Ectodermal cell (in vitro differentiated cells): ENCODE data around the gene MORC2.

Source experiments
- H3K27ac ChIP-seq: 2 replicates; pipeline ENCODE4 v1.7.0; 2013; ENCODE audit warnings: mild to moderate bottlenecking, low read depth, low read length; ENCODE audit not compliant: insufficient read depth, poor library complexity, severe bottlenecking
- H3K27me3 ChIP-seq: 2 replicates; pipeline ENCODE4 v1.7.0; 2013; ENCODE audit warnings: mild to moderate bottlenecking, low read length; ENCODE audit not compliant: insufficient read depth, control insufficient read depth, poor library complexity, severe bottlenecking
- H3K36me3 ChIP-seq: one replicate; pipeline ENCODE4 v1.7.0; 2013; ENCODE audit warnings: low read length; ENCODE audit not compliant: control insufficient read depth, insufficient read depth
- H3K4me1 ChIP-seq: one replicate; pipeline ENCODE4 v1.7.0; 2013; ENCODE audit warnings: low read length; ENCODE audit not compliant: control insufficient read depth, insufficient read depth
- H3K4me3 ChIP-seq: 2 replicates; pipeline ENCODE4 v1.7.0; 2013; ENCODE audit warnings: low read depth, low read length, control low read depth; ENCODE audit not compliant: insufficient read depth
- H3K9me3 ChIP-seq: 2 replicates; pipeline ENCODE4 v1.7.0; 2013; ENCODE audit warnings: mild to moderate bottlenecking, low read length, moderate library complexity; ENCODE audit not compliant: control insufficient read depth
- WGBS, 2 experiments: methylation state at CpG; one replicate each; pipeline ENCODE4 v1.1.7; 2013; ENCODE audit warnings: missing lambda C conversion rate in 2 of 2; 5-methylcytosine and 5-hydroxymethylcytosine counted together

MORC2 gene

DNA sequence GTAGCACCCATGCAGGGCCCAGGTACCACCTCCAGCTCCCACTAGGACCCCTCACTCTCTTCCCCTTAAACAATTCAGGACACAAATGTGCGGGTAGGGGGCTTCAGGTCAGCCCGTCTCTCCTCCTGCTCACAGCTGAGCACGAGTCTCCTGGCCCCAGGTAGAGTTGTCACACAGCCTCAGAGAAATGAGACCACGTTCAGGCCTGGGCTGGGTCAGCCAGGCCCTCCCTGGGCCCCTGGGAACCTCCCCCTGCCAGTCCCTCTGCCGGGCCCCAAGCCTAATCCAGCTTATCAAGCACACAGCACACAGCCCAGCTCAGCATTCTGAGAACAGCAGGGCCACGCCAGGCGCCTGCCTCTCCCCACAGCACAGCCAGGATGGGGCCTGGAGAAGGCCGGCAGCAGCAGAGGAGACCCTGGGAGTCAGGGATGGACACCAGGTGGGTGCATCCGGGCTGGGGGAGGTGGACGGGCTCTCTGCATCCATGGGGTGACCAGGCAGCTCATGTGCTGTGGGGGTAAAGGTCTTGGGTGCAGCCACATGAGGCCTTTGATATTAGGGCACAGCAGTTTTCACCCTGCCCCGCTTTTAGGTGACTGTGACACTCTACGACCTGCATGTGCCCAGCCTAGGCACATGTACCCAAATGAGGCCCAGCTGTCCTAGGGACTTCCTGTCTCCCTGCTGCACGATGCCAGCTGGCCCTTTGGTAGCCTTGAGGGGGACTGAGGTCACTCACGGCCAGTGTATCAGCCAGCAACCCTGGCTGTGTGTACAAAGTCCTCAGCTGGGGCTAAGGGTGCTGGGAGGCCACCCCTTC, 87.0 kb downstream of the MORC2 start:
- no peaks in the 10 kb centered on the region for H3K36me3 ChIP-seq
- no peak overlapping the region for H3K27ac ChIP-seq
- H3K27me3 ChIP-seq: no peaks in the 10 kb centered on the region
- no peak overlapping the region for H3K4me3 ChIP-seq
- no peaks in the 10 kb centered on the region for H3K9me3 ChIP-seq
- 71% methylated on average over 14 of the region's 14 CpGs for WGBS, 2 experiments
- peaks cover 16% of the 10 kb centered on the region for H3K4me1 ChIP-seq

DNA sequence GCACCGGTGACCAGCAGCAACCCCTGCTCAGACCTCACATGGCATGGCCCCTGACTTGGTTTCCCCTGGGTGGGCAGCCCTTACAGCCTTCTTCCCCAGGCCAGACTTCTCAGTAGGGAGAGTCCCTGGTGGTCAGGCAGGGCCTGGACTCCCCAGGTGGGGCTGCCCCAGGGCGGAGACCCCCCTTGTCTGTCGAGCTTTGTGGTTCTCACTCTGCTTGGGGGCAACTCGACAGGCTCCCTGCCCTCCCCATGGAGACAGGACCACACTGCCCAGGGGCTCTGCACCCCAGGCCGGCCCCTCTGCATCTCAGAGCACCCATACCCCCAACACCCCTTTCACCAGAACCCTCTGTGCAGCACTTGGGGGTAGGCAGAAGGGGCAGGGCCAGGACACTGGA, 87.7 kb downstream of the MORC2 start:
- Histone ChIP-seq H3K27ac (no peak overlapping the region), H3K9me3 (no peaks in the 10 kb centered on the region)
- 89 to 90% methylated on average over 5 of the region's 5 CpGs for WGBS, 2 experiments

DNA sequence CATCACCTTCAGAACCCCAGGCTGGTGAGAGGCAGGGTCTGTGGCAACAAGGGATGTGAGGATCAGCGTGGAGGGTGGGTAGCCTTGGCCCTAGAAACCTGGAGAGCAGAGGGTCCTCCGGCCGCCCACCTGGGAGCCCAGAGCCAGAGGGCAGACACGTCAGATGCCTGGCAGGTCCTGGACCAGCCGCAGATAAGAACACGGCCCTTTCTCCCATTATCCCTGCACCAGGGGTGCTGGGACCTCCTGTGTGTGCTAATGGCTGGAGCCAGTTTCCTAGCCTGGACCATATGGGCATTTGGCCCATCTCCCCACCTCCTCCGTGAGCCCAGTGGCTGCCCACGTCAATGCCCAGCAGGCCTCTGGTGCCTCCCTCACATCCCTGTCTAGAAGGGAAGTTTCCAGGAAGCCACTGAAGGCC, 88.4 kb downstream of the MORC2 start:
- peaks cover 16% of the 10 kb centered on the region for H3K4me1 ChIP-seq
- H3K27me3 ChIP-seq: no peaks in the 10 kb centered on the region
- WGBS, 2 experiments: 93 to 94% methylated on average over 8 of the region's 8 CpGs
- no peaks in the 10 kb centered on the region for H3K36me3 ChIP-seq
- no peak overlapping the region for H3K27ac ChIP-seq
- H3K9me3 ChIP-seq: no peaks in the 10 kb centered on the region
- no peak overlapping the region for H3K4me3 ChIP-seq

More for the DNA sequence above, 87.7 kb downstream of the MORC2 start:
- H3K4me1 ChIP-seq: peaks cover 16% of the 10 kb centered on the region
- no peaks in the 10 kb centered on the region for H3K36me3 ChIP-seq
- no peak overlapping the region for H3K4me3 ChIP-seq
- H3K27me3 ChIP-seq: no peaks in the 10 kb centered on the region

DNA sequence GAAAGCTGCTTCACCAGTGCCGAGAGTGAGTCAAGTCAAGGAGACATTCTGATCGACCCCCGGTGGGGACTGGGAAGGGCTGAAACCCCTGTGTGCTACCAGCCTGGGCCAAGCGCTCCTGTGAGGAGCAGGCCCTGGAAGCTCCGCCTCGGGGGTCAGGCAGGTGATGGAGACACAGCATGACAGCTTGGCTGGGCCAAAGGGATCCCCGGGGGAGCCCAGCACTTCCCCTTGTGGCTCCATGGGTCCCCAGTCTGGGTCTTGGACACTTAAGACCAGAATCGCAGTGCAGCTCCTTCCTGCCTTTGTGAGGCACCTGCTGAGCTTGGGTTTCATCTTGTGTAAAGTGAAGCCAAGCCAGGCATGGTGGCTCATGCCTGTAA, 89.2 kb downstream of the MORC2 start:
- WGBS, 2 experiments: 89 to 92% methylated on average over 8 of the region's 8 CpGs
- H3K9me3 ChIP-seq: no peaks in the 10 kb centered on the region
- no peaks in the 10 kb centered on the region for H3K27me3 ChIP-seq
- no peaks in the 10 kb centered on the region for H3K36me3 ChIP-seq
- no peak overlapping the region for H3K4me3 ChIP-seq
- no peak overlapping the region for H3K27ac ChIP-seq
- H3K4me1 ChIP-seq: peaks cover 16% of the 10 kb centered on the region

DNA sequence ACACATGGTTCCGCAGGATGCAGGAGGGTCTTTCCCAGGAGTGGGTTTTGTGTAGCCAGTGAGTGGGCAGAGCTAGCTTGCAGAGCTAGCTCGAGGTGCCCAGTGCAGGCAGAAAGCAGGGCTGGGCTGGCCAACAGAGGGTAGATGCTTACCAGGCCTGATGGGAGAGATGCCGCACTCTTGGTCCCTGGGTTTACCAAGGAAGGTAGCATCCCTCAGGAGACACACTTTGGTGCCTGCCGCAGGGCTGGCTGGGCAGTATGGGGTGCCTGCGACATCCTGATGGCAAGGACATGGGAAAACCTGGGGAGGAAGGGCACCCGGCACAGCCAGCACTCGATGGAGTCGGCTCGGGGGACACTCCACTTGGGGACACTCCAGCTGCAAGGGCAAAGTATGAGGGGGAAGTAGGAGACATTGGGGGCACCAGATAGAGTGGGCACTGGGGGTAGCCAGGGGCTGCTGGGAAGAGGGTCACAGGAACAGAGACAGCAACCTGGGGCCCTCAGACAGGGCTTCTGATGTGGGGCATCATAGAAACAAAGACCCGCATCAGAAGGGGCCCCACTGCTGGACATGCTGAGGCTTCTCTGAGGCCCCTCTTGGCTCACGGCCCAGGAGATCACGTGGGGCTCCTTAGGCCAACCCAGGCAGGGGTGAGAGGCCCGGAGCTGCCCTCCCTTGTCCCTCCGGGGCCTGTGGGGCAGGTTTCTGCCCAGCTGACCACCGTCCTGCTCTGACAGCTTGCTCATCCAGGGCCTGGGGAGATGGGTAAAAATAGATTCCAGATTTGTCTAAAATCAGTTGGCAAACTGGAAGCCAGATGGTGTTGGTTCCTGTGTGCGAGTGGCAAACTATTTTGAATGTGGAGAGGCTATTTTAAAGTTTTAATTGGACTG, 89.8 kb downstream of the MORC2 start:
- Histone ChIP-seq H3K27me3 (no peaks in the 10 kb centered on the region), H3K9me3 (no peaks in the 10 kb centered on the region), H3K27ac (no peak overlapping the region), H3K36me3 (no peaks in the 10 kb centered on the region), H3K4me1 (peaks cover 16% of the 10 kb centered on the region), H3K4me3 (no peak overlapping the region)
- WGBS, 2 experiments: 90 to 92% methylated on average over 16 of the region's 16 CpGs

DNA sequence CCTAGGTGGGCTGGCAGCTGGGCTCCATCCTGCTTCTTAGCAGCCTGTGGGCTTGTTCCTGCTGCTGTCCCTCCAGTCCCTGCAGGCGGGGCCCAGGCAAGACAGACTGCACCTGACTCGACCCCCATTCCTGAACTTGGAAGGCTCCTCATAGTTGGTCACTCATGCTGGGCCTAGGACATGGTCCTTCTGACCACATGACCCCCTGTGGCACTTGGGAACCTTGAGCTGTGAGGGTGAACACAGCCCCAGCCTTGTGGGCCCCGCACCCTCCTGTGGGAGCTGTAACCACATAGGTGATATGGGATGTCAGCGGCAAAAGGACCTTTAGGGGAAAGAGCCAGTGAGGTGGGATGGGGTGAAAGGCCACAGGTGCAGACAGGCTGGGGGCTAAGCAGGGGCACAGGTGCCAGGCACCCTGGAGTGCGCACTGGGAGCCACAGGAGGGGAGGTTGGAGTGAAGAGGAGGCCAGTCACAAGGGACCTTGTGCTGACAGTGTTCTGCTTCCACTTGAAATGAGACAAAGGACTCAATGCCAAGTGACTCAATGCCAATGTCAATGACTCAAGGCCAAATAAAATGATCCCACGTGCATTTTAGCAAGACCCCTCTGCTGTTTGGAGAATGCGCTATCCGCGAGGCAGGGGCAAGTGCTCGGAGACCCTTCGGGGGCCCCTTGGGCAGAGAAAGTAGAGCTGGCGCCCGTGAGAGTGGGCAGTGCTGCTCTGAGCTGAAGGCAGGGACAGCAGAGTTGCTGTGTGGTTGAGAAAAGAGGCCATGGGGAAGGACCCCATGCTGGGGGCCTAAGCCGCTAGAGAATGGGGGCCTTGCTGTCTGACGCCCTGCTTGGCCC, 90.7 kb downstream of the MORC2 start:
- WGBS, 2 experiments: 87% methylated on average over 15 of the region's 15 CpGs
- Histone ChIP-seq H3K9me3 (no peaks in the 10 kb centered on the region), H3K4me3 (no peak overlapping the region), H3K4me1 (peaks cover 16% of the 10 kb centered on the region), H3K36me3 (no peaks in the 10 kb centered on the region), H3K27ac (no peak overlapping the region), H3K27me3 (no peaks in the 10 kb centered on the region)

DNA sequence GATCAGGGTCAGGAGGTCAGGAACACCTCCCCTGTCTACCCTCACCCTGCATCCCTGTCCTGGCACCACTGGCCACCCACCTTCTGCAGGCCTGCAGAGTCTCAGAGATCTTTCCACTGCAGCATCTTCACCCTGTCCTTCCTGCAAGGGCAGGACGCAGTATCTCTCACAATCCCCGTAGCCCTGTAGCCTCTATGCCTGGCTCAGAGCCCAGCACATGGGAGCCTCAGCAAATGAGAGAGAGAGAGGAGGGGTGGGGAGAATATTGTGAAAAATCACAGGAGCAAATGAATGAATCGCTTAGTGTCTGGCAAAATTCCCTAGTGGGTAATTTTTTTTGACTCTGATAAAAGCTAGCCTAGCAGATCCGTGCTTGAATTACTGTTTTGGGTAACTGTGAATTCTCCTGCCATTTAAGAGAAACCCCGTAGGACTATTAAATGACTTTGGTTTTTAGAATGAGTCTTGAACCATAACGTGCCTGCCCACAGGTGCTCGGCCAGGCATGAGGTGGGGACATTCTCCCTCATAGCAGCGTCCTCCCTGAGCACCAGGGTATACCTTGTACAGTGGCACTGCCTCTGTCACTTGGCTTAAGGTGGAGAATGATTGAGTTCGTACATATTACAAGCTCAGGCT, 91.5 kb downstream of the MORC2 start:
- no peaks in the 10 kb centered on the region for H3K36me3 ChIP-seq
- no peaks in the 10 kb centered on the region for H3K27me3 ChIP-seq
- no peaks in the 10 kb centered on the region for H3K9me3 ChIP-seq
- H3K27ac ChIP-seq: no peak overlapping the region
- no peak overlapping the region for H3K4me3 ChIP-seq
- WGBS, 2 experiments: 92 to 94% methylated on average over 9 of the region's 9 CpGs
- H3K4me1 ChIP-seq: peaks cover 15% of the 10 kb centered on the region

DNA sequence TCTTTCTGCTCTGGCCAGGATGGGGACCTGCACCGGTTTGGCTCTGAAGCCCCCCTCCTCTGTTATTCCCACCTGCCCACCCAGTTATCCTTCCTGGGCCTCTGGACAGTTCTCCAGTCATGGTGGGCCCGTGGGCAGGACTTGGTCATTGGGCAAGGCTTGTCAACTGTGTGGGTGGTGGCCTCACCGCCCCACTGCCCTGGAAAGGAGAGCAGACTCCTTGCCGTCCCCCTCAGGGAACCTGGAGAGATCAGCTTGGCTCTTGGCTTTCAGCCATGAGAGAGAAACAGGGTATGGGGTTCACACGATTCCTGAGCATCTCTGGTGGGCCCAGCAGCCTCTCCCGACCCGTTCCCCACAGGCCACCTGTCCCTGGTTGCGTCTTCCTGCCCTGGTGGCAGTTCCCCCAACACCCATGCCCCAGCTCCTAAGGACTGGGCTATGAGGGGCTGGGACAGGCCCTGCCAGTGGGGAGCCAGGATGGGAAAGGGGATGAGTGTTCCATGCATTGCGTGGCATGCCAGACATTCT, 92.3 kb downstream of the MORC2 start:
- 92 to 94% methylated on average over 9 of the region's 9 CpGs for WGBS, 2 experiments
- Histone ChIP-seq H3K9me3 (no peaks in the 10 kb centered on the region), H3K4me1 (peaks cover 8% of the 10 kb centered on the region), H3K4me3 (no peak overlapping the region), H3K27ac (no peak overlapping the region), H3K27me3 (no peaks in the 10 kb centered on the region), H3K36me3 (no peaks in the 10 kb centered on the region)

DNA sequence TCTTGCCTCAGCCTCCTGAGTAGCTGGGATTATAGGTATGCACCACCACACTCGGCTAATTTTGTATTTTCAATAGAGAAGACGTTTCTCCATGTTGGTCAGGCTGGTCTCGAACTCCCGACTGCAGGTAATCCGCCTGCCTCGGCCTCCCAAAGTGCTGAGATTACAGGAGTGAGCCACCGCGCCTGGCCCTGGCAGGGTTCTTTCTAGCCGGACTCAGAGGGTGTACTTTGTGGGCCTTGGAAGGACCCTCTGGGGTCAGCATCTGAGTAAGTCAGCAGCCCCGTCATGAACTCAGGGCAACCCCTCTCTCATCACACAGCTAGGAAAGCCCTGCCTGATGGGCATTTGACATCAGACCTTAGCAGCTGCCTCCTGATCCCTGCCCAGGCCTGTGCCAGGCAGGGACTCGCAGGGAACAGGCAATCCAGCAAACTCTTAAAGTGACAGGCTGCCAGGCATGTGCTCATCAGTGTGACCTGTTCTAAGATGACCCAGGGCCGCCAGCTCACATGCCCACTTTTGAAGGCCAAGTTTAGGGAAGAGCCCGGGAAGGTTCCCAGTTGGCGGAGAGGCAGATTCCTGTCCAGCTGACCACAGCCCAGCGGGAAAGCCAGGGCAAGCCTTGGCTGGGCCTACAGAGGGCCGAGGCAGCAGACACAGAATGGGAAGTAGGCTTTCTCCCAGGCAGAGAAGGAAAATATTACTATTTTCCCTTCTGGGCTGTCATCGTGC, 92.9 kb downstream of the MORC2 start:
- Histone ChIP-seq H3K27me3 (no peaks in the 10 kb centered on the region), H3K36me3 (no peaks in the 10 kb centered on the region), H3K4me1 (peaks cover 1% of the 10 kb centered on the region), H3K27ac (no peak overlapping the region), H3K9me3 (no peaks in the 10 kb centered on the region), H3K4me3 (no peak overlapping the region)
- 92 to 93% methylated on average over 17 of the region's 17 CpGs for WGBS, 2 experiments
